CMK (cell line): ENCODE data around the gene AIFM3.
A peak's percentile ranks its signal among the peaks of the same experiment; 100 is the strongest.

Experiments used
- DNase-seq: peaks from one replicate; pipeline ENCODE4 v3.0.0-alpha.2; 2010; ENCODE audit warnings: low read depth

The AIFM3 gene

GRCh38 chr22:20975541-20976290, 8.7 kb downstream of the AIFM3 start:
- DNase-seq: no peak

- DNase-seq: no peak
Observed at GRCh38 chr22:20976291-20976877, 9.3 kb downstream of the AIFM3 start.

GRCh38 chr22:20977019-20977418, 10.0 kb downstream of the AIFM3 start:
- no peak for DNase-seq

GRCh38 chr22:20977516-20978170, 10.6 kb downstream of the AIFM3 start:
- DNase-seq: no peak

GRCh38 chr22:20978419-20978818, 11.4 kb downstream of the AIFM3 start:
- DNase-seq: no peak

GRCh38 chr22:20979243-20979809, 12.3 kb downstream of the AIFM3 start:
- DNase-seq: no peak

- no peak for DNase-seq
Observed at GRCh38 chr22:20979940-20980453, 12.9 kb downstream of the AIFM3 start.

- no peak for DNase-seq
Observed at GRCh38 chr22:20980523-20980922, 13.5 kb downstream of the AIFM3 start.

GRCh38 chr22:20980938-20981722, 14.1 kb downstream of the AIFM3 start:
- no peak for DNase-seq

- DNase-seq: peak; percentile 68
Observed at GRCh38 chr22:20981787-20982562, 14.9 kb downstream of the AIFM3 start, which contains the start of gene LZTR1. LZTR1 (plus strand) TSS chr22:20982297; CDS start chr22:20982372, 75 bp downstream.

- DNase-seq: no peak
Observed at GRCh38 chr22:20982563-20982882, 15.5 kb downstream of the AIFM3 start.

- no peak for DNase-seq
Observed at GRCh38 chr22:20983081-20983771, 16.2 kb downstream of the AIFM3 start.

- DNase-seq: no peak
Observed at GRCh38 chr22:20985720-20986119, 18.7 kb downstream of the AIFM3 start.

GRCh38 chr22:20986365-20986764, 19.3 kb downstream of the AIFM3 start:
- no peak for DNase-seq

GRCh38 chr22:20987375-20987774, 20.3 kb downstream of the AIFM3 start:
- no peak for DNase-seq

GRCh38 chr22:20988573-20989322, 21.7 kb downstream of the AIFM3 start:
- no peak for DNase-seq

- DNase-seq: no peak
Observed at GRCh38 chr22:20989323-20990138, 22.5 kb downstream of the AIFM3 start.

GRCh38 chr22:20990184-20991180, 23.4 kb downstream of the AIFM3 start:
- no peak for DNase-seq
